COR-L47 (cell line): ENCODE results near the gene MFSD11.
"Not testable (repeated sequence)": the region's sequence is repeated elsewhere in the genome, so short reads cannot be mapped to it uniquely, and the experiment has no call there.

Experiments
- DNase-seq: peaks from one replicate; lab custom pipeline; 2025; lab: John Stamatoyannopoulos, UW

Gene MFSD11

GRCh38 chr17:76709077-76709950 lies 28.6 kb upstream of the MFSD11 start:
- DNase-seq = no peak

GRCh38 chr17:76709951-76710862 lies 27.7 kb upstream of the MFSD11 start:
- not testable (repeated sequence) for DNase-seq

GRCh38 chr17:76710863-76711611 lies 26.9 kb upstream of the MFSD11 start, which contains the start of gene MXRA7:
Gene MXRA7, minus strand, starts transcription at chr17:76710965. Its CDS starts 19 bp downstream, at chr17:76710946.
- DNase-seq = peak; percentile 37

DNA sequence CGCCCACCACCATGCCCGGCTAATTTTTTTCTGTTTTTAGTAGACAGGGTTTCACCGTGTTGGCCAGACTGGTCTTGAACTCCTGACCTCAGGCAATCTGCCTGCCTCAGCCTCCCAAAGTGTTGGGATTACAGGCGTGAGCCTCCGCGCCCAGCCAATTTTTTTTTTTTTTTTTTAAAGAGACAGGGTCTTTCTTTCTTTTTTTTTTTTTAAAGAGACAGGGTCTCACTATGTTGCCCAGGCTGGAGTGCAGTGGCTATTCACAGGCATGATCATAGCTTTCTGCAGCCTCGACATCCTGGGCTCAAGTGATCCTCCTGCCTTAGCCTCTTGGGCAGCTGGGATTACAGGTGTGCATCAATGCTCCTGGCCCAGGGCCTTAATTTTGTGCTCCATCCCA lies 25.6 kb upstream of the MFSD11 start:
- DNase-seq = not testable (repeated sequence)

- no peak for DNase-seq
Observed at GRCh38 chr17:76713765-76714164, 24.2 kb upstream of the MFSD11 start.

GRCh38 chr17:76714336-76714735 lies 23.6 kb upstream of the MFSD11 start:
- DNase-seq = no peak

GRCh38 chr17:76714822-76715495 lies 23.0 kb upstream of the MFSD11 start:
- peak; percentile 19 for DNase-seq

DNA sequence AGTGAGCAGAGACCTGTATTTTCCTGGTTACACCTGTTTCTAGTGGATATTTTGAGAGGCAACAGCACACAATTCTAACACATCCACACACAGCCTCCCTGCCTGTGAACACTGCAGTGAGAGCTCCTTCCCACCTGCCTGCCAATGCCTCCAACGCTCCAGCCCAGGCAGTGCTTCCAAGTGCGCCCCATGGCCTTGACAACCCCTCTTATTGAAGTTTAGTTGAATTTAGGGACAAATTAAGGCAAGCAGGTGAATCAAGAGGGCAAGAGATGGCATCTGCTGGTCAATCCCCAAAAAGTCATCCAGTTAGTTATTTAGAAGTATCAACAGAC lies 22.5 kb upstream of the MFSD11 start:
- DNase-seq = no peak

GRCh38 chr17:76716146-76716838 lies 21.6 kb upstream of the MFSD11 start:
- no peak for DNase-seq

DNA sequence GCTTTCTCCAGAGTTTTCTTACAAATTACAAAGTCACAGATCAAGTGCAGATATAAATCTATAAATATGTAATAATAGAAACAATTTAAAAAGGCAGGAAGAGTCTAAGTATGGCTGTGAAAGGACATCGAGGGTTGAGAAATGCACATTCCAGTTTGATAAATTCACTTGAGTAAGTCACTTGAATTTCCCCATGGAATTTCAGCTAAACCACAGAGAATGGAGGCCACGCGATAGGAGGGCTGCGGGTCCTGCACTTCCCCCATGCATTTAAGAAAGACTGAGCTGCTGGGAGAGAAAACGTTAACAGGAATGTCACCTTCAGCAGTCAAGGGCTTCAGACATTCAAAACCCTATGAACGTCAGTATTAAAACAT lies 21.1 kb upstream of the MFSD11 start:
- DNase-seq = no peak

DNA sequence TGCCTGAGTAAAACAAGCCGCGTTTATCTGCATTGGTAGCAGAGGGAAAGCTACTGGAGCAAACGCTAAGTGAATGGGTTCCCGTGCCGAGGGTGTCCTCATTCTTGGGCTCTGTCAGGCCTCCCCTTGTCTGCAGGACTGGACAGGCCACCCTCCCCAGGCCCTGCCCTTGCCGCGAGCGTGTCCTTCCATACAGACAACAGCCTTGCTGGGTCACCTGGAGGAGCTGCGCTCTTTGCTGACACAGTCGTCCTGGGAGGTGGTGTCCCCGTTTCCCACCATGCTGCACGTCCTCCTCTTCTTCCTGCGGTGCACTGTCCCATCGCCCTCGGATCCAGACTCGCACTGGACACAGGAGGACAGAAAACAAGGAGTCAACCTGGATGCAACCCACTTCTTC lies 19.4 kb upstream of the MFSD11 start:
- DNase-seq = no peak

GRCh38 chr17:76720211-76720610 lies 17.7 kb upstream of the MFSD11 start:
- no peak for DNase-seq

DNA sequence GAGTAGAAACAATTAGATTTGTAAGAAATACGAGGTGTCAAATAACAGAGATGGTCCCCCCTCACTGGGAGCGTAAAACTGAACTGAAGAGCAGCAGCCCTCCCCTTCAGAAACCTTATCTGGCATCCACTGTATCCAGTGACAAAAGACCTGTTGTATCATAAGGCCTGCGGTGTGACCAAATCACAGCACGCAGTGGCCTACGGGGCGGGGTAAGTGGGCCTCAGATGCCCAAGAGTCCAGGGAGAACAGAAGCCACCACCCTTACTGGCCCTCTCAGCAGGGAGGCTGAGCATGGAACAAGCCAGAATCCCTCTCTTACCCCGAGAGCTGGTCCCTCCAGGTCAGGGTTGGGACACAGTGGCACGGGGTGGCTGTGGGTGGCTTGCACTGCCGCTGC lies 17.0 kb upstream of the MFSD11 start:
- DNase-seq = no peak

DNA sequence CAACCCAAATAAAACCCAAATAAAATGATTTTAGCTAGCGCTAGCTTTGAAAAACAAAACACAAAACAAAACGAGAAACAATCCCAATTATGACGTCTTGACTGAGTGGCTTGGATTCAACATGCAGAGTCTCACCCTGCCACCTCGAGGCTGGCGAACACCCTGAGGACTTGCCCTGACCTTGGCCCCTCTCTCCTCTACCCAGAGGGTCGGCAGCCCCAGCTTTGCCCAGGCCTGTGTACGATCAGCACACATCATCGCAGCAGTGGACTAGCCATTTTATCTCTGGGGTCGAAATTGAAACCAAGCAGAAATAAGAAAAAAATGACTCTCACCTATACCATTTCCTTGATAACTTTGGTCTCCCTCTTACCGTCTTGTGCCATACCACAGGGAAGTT lies 16.5 kb upstream of the MFSD11 start:
- no peak for DNase-seq

- DNase-seq = no peak
Observed at GRCh38 chr17:76722279-76722678, 15.6 kb upstream of the MFSD11 start.

DNA sequence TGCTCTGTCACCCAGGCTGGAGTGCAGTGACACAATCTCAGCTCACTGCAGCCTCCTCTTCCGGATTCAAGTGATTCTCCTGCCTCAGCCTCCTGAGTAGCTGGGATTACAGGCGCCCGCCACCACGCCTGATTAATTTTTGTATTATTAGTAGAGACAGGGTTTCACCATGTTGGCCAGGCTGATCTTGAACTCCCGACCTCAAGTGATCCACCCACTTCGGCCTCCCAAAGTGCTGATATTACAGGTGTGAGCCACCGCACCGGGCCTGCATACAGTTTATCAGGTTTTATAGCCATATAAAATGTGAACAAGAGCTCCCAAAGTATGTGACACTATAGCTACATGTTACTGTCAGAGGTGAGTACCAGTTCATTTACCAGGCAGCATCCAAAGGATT lies 14.9 kb upstream of the MFSD11 start:
- not testable (repeated sequence) for DNase-seq

- no peak for DNase-seq
Observed at GRCh38 chr17:76723812-76724211, 14.1 kb upstream of the MFSD11 start.

DNA sequence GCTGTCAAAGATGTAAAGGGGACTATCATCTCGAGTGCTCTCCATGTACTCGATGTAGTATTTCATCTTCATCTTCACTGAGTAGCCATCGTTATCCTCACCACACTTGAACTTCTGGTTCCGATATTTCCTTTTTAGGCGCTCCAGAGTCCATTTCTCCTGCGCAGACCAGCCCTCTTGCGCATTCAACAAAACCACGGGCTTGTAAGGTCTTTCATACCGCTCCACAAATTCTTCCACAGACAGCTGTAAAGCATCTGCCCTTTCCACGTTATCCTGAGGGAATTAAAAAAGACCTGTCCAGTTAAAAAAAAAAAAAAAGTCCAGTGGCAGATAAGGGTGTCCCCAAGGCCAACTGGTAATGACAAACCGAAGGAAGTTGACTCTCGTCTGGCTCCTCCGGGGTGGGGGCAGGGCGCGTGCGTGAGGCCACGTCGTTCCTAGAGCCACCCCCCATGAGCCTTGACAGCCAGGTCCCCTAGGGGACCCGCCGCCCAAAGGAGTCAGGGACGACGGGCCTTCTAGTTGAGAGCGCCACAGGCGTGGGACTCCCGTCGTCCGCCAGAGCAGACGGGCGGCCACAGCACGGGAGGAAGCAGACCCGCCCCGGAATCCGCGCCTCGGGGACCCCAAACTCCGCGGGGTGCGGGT lies 12.2 kb upstream of the MFSD11 start:
- peak; percentile 39 for DNase-seq

DNA sequence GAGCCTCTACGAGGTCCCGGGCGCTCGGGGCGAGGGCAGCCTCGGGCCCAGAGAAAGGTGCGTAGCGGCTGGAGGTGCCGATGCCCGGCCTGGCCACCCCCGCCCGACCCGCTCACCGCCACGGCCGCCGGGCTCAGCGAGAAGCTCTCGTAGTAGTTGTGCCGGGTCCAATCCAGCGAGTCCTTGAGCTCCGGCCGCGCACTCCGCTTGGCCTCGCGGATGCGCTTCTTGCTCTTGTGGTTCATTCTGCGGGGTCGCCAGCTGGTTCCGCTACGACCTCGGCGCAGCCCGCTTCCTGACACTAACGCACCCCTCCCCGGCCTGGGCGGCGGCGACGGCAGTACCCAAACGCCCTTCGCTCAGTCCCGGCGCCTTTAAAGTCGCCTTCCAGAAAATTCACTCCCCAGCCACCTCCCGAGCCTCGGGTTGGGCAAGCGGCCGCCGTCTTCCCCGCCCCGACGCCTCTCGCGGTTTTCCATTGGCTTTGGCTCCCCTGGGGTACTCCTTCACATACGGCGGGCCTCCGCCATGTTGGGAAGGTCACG lies 11.6 kb upstream of the MFSD11 start, which contains the start of gene JMJD6:
Gene JMJD6, minus strand, starts transcription at position 376 of the 545 bp plus-strand sequence. Its CDS starts 131 bp downstream, at position 245.
- peak; percentile 92 for DNase-seq
